Cardiac muscle cell (in vitro differentiated cells and primary cell): ENCODE measurements around the gene LIMCH1. TPM values are rescaled to one million over a fixed set of nuclear protein-coding genes. Genes with fewer than 3 reads are reported as not detected.
A peak's percentile ranks its signal among the peaks of the same experiment; 100 is the strongest.

Source experiments
- DNase-seq, 2 donors: peaks; one replicate each; pipeline versions ENCODE4 v3.0.0 to v3.0.0-alpha.2; 2010 to 2017; ENCODE audit warnings: low read depth in 1 of 2, low spot score in 1 of 2
- H3K27ac ChIP-seq: fragments of 200-600 bp; sonication (generic); 2 replicates; pipeline ENCODE4 v1.5.1; 2016
- H3K27me3 ChIP-seq: fragments of 200-600 bp; sonication (generic); 2 replicates; pipeline ENCODE4 v1.6.0; 2016; ENCODE audit warnings: control low read depth
- H3K36me3 ChIP-seq: fragments of 200-600 bp; sonication (generic); 2 replicates; pipeline ENCODE4 v1.5.1; 2016; ENCODE audit warnings: control low read depth
- H3K4me1 ChIP-seq: fragments of 200-600 bp; sonication (generic); 2 replicates; pipeline ENCODE4 v1.8.1; 2017; ENCODE audit warnings: low read depth, mild to moderate bottlenecking, mixed run types
- H3K4me3 ChIP-seq: fragments of 200-600 bp; sonication (generic); 2 replicates; pipeline ENCODE4 v1.5.1; 2016; ENCODE audit warnings: mild to moderate bottlenecking
- H3K9me3 ChIP-seq: fragments of 200-600 bp; sonication (generic); 2 replicates; pipeline ENCODE4 v1.5.1; 2017; ENCODE audit warnings: low read depth, mild to moderate bottlenecking, control low read depth
- polyA plus RNA-seq: library from polyadenylated mRNA; unstranded; fragments of >200 nt; fragmentation: Nextera tagmentation; extraction: Ambion mirVana; gene quantifications from 2 replicates; pipeline ENCODE4 v1.2.1, GENCODE V29; 2016
- total RNA-seq: library from RNA; depleted of rRNA; stranded (reverse); fragments of >200 nt; gene quantifications from 2 replicates; pipeline ENCODE4 v1.2.3, GENCODE V29; 2016
- TF ChIP-seq, protein P1 (sequence below): IDR thresholded peaks from 2 replicates; pipeline ENCODE4 v1.5.1; 2012; ENCODE audit warnings: low read depth, mild to moderate bottlenecking, low read length

Gene LIMCH1
- total and polyA plus RNA-seq, 2 experiments from 2014 or later: 2.8 to 4.5 TPM

DNA sequence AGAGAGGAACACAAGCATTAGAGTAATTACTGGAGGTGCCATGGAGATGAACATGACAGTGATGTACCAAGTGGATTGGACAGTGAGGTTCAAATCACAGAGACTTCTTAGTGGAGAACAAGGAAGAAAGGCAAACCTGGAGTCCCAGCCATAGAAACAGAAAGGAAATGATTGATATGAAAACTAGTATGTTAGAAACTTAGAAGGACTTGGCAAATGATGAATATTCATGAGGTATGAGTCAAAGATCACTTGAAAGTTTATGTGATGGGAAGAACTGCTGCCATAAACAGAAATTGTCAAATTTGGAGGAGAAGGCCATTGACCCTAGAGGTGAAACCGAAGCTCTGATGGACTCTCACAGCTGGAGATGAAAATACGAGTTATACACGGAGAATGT is 122.4 kb downstream of the LIMCH1 start:
- Histone ChIP-seq H3K27me3 (peaks cover 49% of the 10 kb centered on the region), H3K9me3 (no peaks in the 10 kb centered on the region), H3K36me3 (no peaks in the 10 kb centered on the region), H3K4me3 (no peak overlapping the region), H3K27ac (no peak overlapping the region), H3K4me1 (no peaks in the 10 kb centered on the region)
- TF ChIP-seq, protein P1, sequence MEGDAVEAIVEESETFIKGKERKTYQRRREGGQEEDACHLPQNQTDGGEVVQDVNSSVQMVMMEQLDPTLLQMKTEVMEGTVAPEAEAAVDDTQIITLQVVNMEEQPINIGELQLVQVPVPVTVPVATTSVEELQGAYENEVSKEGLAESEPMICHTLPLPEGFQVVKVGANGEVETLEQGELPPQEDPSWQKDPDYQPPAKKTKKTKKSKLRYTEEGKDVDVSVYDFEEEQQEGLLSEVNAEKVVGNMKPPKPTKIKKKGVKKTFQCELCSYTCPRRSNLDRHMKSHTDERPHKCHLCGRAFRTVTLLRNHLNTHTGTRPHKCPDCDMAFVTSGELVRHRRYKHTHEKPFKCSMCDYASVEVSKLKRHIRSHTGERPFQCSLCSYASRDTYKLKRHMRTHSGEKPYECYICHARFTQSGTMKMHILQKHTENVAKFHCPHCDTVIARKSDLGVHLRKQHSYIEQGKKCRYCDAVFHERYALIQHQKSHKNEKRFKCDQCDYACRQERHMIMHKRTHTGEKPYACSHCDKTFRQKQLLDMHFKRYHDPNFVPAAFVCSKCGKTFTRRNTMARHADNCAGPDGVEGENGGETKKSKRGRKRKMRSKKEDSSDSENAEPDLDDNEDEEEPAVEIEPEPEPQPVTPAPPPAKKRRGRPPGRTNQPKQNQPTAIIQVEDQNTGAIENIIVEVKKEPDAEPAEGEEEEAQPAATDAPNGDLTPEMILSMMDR: no peak
- DNase-seq: no peak

DNA sequence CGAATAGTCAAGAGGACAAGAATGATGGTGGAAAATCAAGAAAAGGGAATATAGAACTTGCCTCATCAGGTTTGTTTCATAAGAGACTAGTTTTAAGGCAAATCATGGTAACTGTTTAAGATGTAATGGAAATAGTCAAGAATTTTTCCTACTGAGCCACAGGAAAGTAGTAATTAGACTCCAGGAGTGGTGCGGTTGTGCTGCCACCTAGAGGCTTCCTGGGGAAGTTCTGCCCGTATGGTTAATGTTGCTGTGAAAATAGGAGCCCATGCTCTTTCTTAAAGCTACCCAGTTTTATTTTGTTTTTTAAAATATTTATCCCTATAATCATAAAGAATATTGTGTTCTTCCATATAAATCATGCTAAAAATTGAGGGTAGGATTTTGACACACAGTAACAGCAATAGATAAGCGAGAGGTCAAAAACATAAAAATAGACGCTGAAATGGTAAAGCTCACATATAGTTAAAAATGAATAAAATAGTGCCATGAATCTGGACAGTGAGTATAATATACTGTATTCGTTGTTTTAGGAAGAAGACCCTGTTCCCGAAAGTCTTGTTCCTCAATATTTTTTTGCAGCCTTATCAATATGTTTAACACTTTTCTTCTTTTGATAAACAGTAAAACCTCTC is 123.6 kb downstream of the LIMCH1 start:
- Histone ChIP-seq H3K9me3 (no peaks in the 10 kb centered on the region), H3K36me3 (no peaks in the 10 kb centered on the region), H3K4me1 (no peaks in the 10 kb centered on the region), H3K4me3 (no peak overlapping the region), H3K27ac (no peak overlapping the region), H3K27me3 (peaks cover 47% of the 10 kb centered on the region)
- TF ChIP-seq, protein P1: peak; percentile 96
- peak; percentile 59 to 70 for DNase-seq

DNA sequence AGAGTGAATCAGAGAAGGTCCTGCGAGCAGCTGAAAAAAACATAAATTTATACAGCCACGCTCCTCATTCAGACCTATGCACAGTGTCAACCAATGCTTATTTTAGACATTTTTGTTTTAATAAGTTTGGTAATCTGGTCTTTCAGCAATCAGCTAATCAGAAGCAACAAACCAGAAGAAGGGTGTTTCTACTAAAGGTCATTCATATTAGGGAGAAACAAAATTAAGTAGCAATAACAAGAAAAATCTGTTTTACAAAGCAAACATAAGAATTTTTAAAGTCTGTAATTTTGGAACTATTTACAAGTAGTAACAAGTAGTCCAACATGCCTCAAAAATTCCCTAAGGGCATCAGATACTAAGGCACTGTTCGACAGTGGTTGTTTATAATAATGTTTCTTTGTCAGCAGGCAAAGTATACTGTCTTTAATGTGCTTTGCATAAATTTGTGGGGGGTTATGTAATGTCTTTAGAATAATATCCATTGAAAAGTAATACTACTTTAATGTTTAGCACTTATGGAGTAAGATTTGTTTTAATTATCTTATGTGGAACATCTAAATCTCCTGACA is 127.8 kb downstream of the LIMCH1 start:
- Histone ChIP-seq H3K9me3 (no peaks in the 10 kb centered on the region), H3K36me3 (no peaks in the 10 kb centered on the region), H3K27ac (no peak overlapping the region), H3K27me3 (peaks cover 48% of the 10 kb centered on the region), H3K4me3 (no peak overlapping the region), H3K4me1 (no peaks in the 10 kb centered on the region)
- no peak for DNase-seq
- TF ChIP-seq, protein P1: no peak

DNA sequence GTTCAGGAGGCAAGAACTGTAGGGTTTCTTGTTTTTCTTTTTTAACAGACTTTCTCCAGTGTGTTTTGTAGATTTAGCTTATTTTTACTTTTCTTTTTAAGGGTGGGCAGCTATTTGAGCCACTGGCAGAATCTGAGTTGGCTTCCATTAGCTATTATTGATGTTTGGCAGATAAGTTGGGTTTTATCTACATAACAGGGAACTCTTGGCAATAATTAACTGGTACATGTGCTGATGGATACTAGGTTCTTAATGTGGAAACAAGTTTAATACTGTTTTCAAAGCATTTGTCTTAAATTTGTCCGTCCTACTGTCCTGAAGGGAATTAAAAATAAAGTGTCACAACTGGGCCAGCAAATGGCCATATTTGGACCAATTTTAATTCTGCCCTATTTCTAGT is 130.1 kb downstream of the LIMCH1 start:
- TF ChIP-seq, protein P1: no peak
- H3K4me1 ChIP-seq: no peaks in the 10 kb centered on the region
- no peaks in the 10 kb centered on the region for H3K9me3 ChIP-seq
- H3K36me3 ChIP-seq: no peaks in the 10 kb centered on the region
- no peak overlapping the region for H3K27ac ChIP-seq
- DNase-seq: no peak
- H3K27me3 ChIP-seq: peaks cover 35% of the 10 kb centered on the region
- no peak overlapping the region for H3K4me3 ChIP-seq

DNA sequence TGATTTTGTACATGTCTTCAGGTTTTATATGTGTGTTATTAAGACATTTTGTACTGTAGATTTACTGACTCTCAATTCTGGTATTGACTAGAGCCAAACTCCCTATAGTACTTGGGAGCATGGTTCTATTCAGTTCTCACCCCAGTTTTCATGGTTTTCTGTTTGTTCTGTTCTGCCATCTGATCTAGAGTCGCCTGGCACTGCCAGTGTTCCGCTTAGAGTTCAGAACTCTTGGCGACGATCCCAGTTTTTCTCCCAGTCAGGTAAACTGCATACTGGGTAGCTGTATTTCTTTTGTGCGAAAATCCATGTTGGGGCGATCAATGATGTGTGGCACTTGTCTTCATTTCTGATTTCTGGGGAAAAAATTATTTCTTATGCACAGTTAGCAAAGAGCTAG is 132.6 kb downstream of the LIMCH1 start:
- Histone ChIP-seq H3K27me3 (peaks cover 21% of the 10 kb centered on the region), H3K36me3 (no peaks in the 10 kb centered on the region), H3K4me1 (no peaks in the 10 kb centered on the region), H3K9me3 (no peaks in the 10 kb centered on the region), H3K27ac (no peak overlapping the region), H3K4me3 (no peak overlapping the region)
- TF ChIP-seq, protein P1: no peak
- no peak for DNase-seq
